HG03280 (cell line): ENCODE data around the gene PCYT1B.

ENCODE experiments used
- ATAC-seq: cut with Tn5 transposase; IDR thresholded peaks from one replicate; pipeline ENCODE4 v1.9.1; 2021; ENCODE audit warnings: mild to moderate bottlenecking, moderate library complexity; ENCODE audit not compliant: unreplicated experiment

The PCYT1B gene

GRCh38 chrX:24536551-24536950, 110.6 kb downstream of the PCYT1B start:
- no peak for ATAC-seq

GRCh38 chrX:24528605-24529004, 118.5 kb downstream of the PCYT1B start:
- no peak for ATAC-seq

GRCh38 chrX:24526616-24527015, 120.5 kb downstream of the PCYT1B start:
- ATAC-seq, result no peak

GRCh38 chrX:24525455-24525854, 121.7 kb downstream of the PCYT1B start:
- no peak for ATAC-seq

- ATAC-seq, result no peak
Measured at GRCh38 chrX:24520472-24520871, 126.7 kb downstream of the PCYT1B start.

GRCh38 chrX:24515447-24515846, 131.7 kb downstream of the PCYT1B start:
- ATAC-seq, result no peak

- peak; percentile 73 for ATAC-seq
Measured at GRCh38 chrX:24513416-24513815, 133.7 kb downstream of the PCYT1B start.

GRCh38 chrX:24508375-24508774, 138.8 kb downstream of the PCYT1B start:
- ATAC-seq, result no peak
